GM12878 (cell line): ENCODE measurements around the gene MLXIPL. TPM values are rescaled to one million over a fixed set of nuclear protein-coding genes. Genes with fewer than 3 reads are reported as not detected.

Experiments used
- ATAC-seq: fragments of 200-7000 bp; cut with Tn5 transposase; 3 replicates; pipeline ENCODE4 v1.9.1; 2020; ENCODE audit warnings: mild to moderate bottlenecking, moderate library complexity
- BruUV-seq: library from RNA; stranded (reverse); fragments of 400-500 nt; replicated peaks from 2 replicates; lab custom pipeline; 2021; lab: Mats Ljungman, UMichigan
- CTCF ChIA-PET: fragments of 300-600 bp; sonication (Branson Sonifier 250); formaldehyde crosslinking; extraction: SDS; loops from one replicate; lab custom pipeline; 2021; ENCODE audit warnings: inconsistent platforms; lab: Yijun Ruan, JAX
- POLR2A ChIA-PET: fragments of 350-600 bp; formaldehyde crosslinking; extraction: SDS; loops from one replicate; lab custom pipeline; 2021; ENCODE audit warnings: inconsistent platforms; lab: Charles Lee
- RAD21 ChIA-PET: fragments of 300-600 bp; sonication (Branson Sonifier 250); formaldehyde crosslinking; loops from one replicate; lab custom pipeline; 2023; ENCODE audit warnings: antibody characterized with exemption; ENCODE audit not compliant: unreplicated experiment; lab: Charles Lee
- SMC1A ChIA-PET: fragments of 300-600 bp; sonication (Branson Sonifier 250); formaldehyde crosslinking; loops from one replicate; lab custom pipeline; 2023; ENCODE audit not compliant: unreplicated experiment, uncharacterized antibody; lab: Charles Lee
- DNase-seq: peaks from one replicate; pipeline ENCODE4 v3.0.0-alpha.2; 2011; ENCODE audit warnings: low read depth, low spot score
- FAIRE-seq: peaks from 3 replicates; lab custom pipeline; 2011; peaks lifted over from hg19 to GRCh38; lab: Jason Lieb, UNC
- H2AFZ ChIP-seq: 2 replicates; pipeline ENCODE4 v1.6.0; 2011; ENCODE audit warnings: low read depth, low read length, control low read depth; ENCODE audit not compliant: control insufficient read depth
- H3K27ac ChIP-seq: 2 replicates; pipeline ENCODE4 v1.5.1; 2011; ENCODE audit warnings: control low read depth; ENCODE audit not compliant: control insufficient read depth, insufficient read depth
- H3K27me3 ChIP-seq, 2 experiments: replicated peaks in 1 of 2; 2 replicates each; pipeline versions ENCODE4 v1.6.0 to v1.6.1; 2011; ENCODE audit warnings: low read length in 1 of 2; ENCODE audit not compliant: control insufficient read depth in 2 of 2, insufficient read depth in 2 of 2
- H3K36me3 ChIP-seq, 2 experiments: 2 replicates each; pipeline ENCODE4 v1.5.1; 2011; ENCODE audit warnings: low read length in 1 of 2; ENCODE audit not compliant: control insufficient read depth in 2 of 2, insufficient read depth in 2 of 2
- H3K4me1 ChIP-seq: 2 replicates; pipeline ENCODE4 v1.6.1; 2011; ENCODE audit warnings: mild to moderate bottlenecking, low read length, moderate library complexity, mixed read lengths; ENCODE audit not compliant: control insufficient read depth, insufficient read depth
- H3K4me2 ChIP-seq: 2 replicates; pipeline ENCODE4 v1.6.0; 2011; ENCODE audit warnings: control low read depth; ENCODE audit not compliant: control insufficient read depth, insufficient read depth
- H3K4me3 ChIP-seq: fragments of 200-600 bp; sonication (generic); 2 replicates; pipeline ENCODE4 v1.5.1; 2016
- H3K79me2 ChIP-seq: 2 replicates; pipeline ENCODE4 v1.6.0; 2011; ENCODE audit warnings: low read length; ENCODE audit not compliant: control insufficient read depth, insufficient read depth
- H3K9ac ChIP-seq: 2 replicates; pipeline ENCODE4 v1.8.0; 2011; ENCODE audit warnings: low read length, control low read depth, mixed read lengths; ENCODE audit not compliant: control insufficient read depth, insufficient read depth
- H3K9me3 ChIP-seq: replicated peaks from 3 replicates; pipeline ENCODE4 v1.5.1; 2011; ENCODE audit warnings: mild to moderate bottlenecking, low read length; ENCODE audit not compliant: control insufficient read depth, insufficient read depth
- H4K20me1 ChIP-seq: 2 replicates; pipeline ENCODE4 v1.6.0; 2011; ENCODE audit not compliant: control insufficient read depth, insufficient read depth
- ASH2L ChIP-seq: fragments of 300-600, 200-600 bp; sonication (generic); IDR thresholded peaks from 2 replicates; pipeline ENCODE4 v1.6.1; 2017; ENCODE audit warnings: low read depth, mild to moderate bottlenecking, borderline replicate concordance
- BACH1 ChIP-seq: fragments of 450-650 bp; IDR thresholded peaks from 2 replicates; pipeline ENCODE4 v1.6.1; 2017; ENCODE audit warnings: mild to moderate bottlenecking, borderline replicate concordance
- EP300 ChIP-seq, 2 experiments: fragments of 150-350 bp in 1 of 2; IDR thresholded peaks; 2 replicates each; pipeline ENCODE4 v1.6.1; 2011 to 2012; ENCODE audit warnings: low read depth in 2 of 2, low read length in 2 of 2, borderline replicate concordance in 1 of 2, improper control_type of control experiment in 1 of 2, inconsistent platforms in 1 of 2; ENCODE audit not compliant: control insufficient read depth in 1 of 2
- LARP7 ChIP-seq: fragments of 450-650 bp; IDR thresholded peaks from 2 replicates; pipeline ENCODE4 v1.6.1; 2017; ENCODE audit warnings: mild to moderate bottlenecking
- RB1 ChIP-seq: fragments of 450-650 bp; formaldehyde crosslinking; IDR thresholded peaks from 2 replicates; pipeline ENCODE4 v1.6.1; 2017; ENCODE audit warnings: mild to moderate bottlenecking, borderline replicate concordance
- SMC3 ChIP-seq: IDR thresholded peaks from 2 replicates; pipeline ENCODE4 v1.6.1; 2011; ENCODE audit warnings: low read length, improper control_type of control experiment, borderline replicate concordance
- ZZZ3 ChIP-seq: IDR thresholded peaks from 2 replicates; pipeline ENCODE4 v1.6.1; 2011; ENCODE audit warnings: low read depth; ENCODE audit not compliant: control insufficient read depth, insufficient read length
- WGBS: methylation state at CpG from one replicate; pipeline ENCODE4 v1.1.6; 2016; ENCODE audit warnings: low lambda C conversion rate; ENCODE audit not compliant: insufficient replicate concordance, insufficient coverage; ENCODE audit errors: missing lambda C conversion rate; 5-methylcytosine and 5-hydroxymethylcytosine counted together
- in situ Hi-C: fragments of 300-500 bp; cut with MboI; formaldehyde crosslinking; loops from 9 replicates; pipeline ENCODE4 v1.14.3; 2018; ENCODE audit warnings: mixed read lengths
- intact Hi-C: fragments of 100-400 bp; cut with micrococcal nuclease; formaldehyde crosslinking; loops from one replicate; pipeline ENCODE4 v1.14.2; 2022; ENCODE audit not compliant: unreplicated experiment
- polyA plus RNA-seq, 11 experiments: library from polyadenylated mRNA; depleted of rRNA in 4 of 11; unstranded in 6 of 11; stranded (reverse) in 5 of 11; fragments of >200 nt; fragmentation: Nextera tagmentation in 4 of 11; fragmentation: Illumina TruSeq in 1 of 11; extraction: Ambion mirVana in 4 of 11; extraction: Trizol in 1 of 11; gene quantifications; 1 replicate in 1 of 11; 2 replicates in 10 of 11; pipeline versions ENCODE4 v1.2.1 to v1.2.3, GENCODE V29; 2011 to 2016; ENCODE audit warnings: inconsistent platforms in 2 of 11, missing spikeins in 2 of 11, low read depth in 1 of 11
- total RNA-seq, 4 experiments: library from RNA; depleted of rRNA in 3 of 4; stranded (reverse); fragments of >200 nt in 3 of 4; fragmentation: Illumina TruSeq in 1 of 4; extraction: Trizol in 1 of 4; gene quantifications; 2 replicates each; pipeline versions ENCODE4 v1.2.1 to v1.2.3, GENCODE V29; 2013 to 2021
- TF ChIP-seq, protein P1 (sequence below): fragments of 450-650 bp; IDR thresholded peaks from 2 replicates; pipeline ENCODE4 v1.6.1; 2017; ENCODE audit warnings: antibody characterized with exemption, mild to moderate bottlenecking, moderate library complexity
- TF ChIP-seq, protein P2 (sequence below): IDR thresholded peaks from 2 replicates; pipeline ENCODE4 v1.6.1; 2012; ENCODE audit warnings: low read depth, low read length, improper control_type of control experiment
- TF ChIP-seq, protein P3 (sequence below): fragments of 450-650 bp; formaldehyde crosslinking; IDR thresholded peaks from 2 replicates; pipeline ENCODE4 v1.5.0; 2022; ENCODE audit warnings: mild to moderate bottlenecking, missing genetic modification characterization
- TF ChIP-seq, protein P4 (sequence below): fragments of 450-650 bp; IDR thresholded peaks from 2 replicates; pipeline ENCODE4 v1.6.1; 2017; ENCODE audit warnings: mild to moderate bottlenecking, moderate library complexity

The MLXIPL gene
- total and polyA plus RNA-seq, 10 of the 15 experiments (the other 5 are each of a cell fraction or from before 2014, with no cell fraction given): 0.21 TPM; not detected in 9

DNA sequence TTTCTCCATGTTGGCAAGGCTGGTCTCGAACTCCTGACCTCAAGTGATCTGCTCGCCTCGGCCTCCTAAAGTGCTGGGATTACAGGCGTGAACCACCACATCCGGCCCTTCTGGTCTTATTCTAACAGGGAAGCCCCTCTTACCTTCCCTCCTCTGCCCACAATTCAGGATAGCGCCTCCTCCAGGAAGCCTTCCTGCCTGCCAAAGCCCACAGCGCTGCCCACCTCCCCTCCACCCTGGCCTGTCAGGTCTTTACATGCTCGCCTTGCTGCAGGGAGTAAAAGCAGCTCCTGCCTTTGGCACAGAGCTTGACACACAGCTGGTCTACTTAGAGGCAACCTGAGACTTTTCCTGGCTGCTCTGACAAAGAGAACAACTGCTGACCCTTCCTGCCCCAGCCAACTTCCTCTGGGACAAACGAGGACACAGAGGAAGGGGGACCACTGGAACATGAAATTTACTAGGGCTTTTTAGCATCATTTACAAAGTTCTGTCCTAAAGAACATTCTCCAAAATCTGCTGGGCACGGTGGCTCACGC lies 13.2 kb downstream of the MLXIPL start:
- Histone ChIP-seq H3K36me3 (no peaks in the 10 kb centered on the region), H3K4me1 (no peaks in the 10 kb centered on the region), H3K9me3 (no peaks in the 10 kb centered on the region), H3K27ac (no peak overlapping the region), H2AFZ (no peak overlapping the region), H4K20me1 (no peaks in the 10 kb centered on the region), H3K4me3 (no peak overlapping the region), H3K9ac (no peak overlapping the region), H3K79me2 (no peaks in the 10 kb centered on the region), H3K27me3 (no peaks in the 10 kb centered on the region; a peak in 2 of 4 replicates), H3K4me2 (no peak overlapping the region)
- in situ Hi-C loops: no loop called here
- FAIRE-seq (no peak), ATAC-seq (no peak), DNase-seq (no peak)
- BruUV-seq: no TSS peak
- RAD21 ChIA-PET: no interaction called here
- CTCF ChIA-PET: interaction anchor here (1.2 to 1.8 kb wide), 2 partner anchors 115 to 124 kb away, joined by 3 to 4 read pairs; no protein-coding TSS in a partner anchor
- SMC1A ChIA-PET: interaction anchor here (0.6 kb wide), 1 partner anchor 254 kb away, joined by 3 read pairs; no protein-coding TSS in a partner anchor
- 29% methylated on average over 11 of the region's 11 CpGs for WGBS
- intact Hi-C loops: loop anchor here (5.0 kb wide), 1 partner anchor 56 kb away; the partner anchor contains the start of gene VPS37D
- POLR2A ChIA-PET: no interaction called here
- TF ChIP-seq ASH2L: no peak
- TF ChIP-seq, protein P1, sequence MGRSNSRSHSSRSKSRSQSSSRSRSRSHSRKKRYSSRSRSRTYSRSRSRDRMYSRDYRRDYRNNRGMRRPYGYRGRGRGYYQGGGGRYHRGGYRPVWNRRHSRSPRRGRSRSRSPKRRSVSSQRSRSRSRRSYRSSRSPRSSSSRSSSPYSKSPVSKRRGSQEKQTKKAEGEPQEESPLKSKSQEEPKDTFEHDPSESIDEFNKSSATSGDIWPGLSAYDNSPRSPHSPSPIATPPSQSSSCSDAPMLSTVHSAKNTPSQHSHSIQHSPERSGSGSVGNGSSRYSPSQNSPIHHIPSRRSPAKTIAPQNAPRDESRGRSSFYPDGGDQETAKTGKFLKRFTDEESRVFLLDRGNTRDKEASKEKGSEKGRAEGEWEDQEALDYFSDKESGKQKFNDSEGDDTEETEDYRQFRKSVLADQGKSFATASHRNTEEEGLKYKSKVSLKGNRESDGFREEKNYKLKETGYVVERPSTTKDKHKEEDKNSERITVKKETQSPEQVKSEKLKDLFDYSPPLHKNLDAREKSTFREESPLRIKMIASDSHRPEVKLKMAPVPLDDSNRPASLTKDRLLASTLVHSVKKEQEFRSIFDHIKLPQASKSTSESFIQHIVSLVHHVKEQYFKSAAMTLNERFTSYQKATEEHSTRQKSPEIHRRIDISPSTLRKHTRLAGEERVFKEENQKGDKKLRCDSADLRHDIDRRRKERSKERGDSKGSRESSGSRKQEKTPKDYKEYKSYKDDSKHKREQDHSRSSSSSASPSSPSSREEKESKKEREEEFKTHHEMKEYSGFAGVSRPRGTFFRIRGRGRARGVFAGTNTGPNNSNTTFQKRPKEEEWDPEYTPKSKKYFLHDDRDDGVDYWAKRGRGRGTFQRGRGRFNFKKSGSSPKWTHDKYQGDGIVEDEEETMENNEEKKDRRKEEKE: no peak
- TF ChIP-seq, protein P2, sequence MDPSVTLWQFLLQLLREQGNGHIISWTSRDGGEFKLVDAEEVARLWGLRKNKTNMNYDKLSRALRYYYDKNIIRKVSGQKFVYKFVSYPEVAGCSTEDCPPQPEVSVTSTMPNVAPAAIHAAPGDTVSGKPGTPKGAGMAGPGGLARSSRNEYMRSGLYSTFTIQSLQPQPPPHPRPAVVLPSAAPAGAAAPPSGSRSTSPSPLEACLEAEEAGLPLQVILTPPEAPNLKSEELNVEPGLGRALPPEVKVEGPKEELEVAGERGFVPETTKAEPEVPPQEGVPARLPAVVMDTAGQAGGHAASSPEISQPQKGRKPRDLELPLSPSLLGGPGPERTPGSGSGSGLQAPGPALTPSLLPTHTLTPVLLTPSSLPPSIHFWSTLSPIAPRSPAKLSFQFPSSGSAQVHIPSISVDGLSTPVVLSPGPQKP: no peak
- TF ChIP-seq, protein P3, sequence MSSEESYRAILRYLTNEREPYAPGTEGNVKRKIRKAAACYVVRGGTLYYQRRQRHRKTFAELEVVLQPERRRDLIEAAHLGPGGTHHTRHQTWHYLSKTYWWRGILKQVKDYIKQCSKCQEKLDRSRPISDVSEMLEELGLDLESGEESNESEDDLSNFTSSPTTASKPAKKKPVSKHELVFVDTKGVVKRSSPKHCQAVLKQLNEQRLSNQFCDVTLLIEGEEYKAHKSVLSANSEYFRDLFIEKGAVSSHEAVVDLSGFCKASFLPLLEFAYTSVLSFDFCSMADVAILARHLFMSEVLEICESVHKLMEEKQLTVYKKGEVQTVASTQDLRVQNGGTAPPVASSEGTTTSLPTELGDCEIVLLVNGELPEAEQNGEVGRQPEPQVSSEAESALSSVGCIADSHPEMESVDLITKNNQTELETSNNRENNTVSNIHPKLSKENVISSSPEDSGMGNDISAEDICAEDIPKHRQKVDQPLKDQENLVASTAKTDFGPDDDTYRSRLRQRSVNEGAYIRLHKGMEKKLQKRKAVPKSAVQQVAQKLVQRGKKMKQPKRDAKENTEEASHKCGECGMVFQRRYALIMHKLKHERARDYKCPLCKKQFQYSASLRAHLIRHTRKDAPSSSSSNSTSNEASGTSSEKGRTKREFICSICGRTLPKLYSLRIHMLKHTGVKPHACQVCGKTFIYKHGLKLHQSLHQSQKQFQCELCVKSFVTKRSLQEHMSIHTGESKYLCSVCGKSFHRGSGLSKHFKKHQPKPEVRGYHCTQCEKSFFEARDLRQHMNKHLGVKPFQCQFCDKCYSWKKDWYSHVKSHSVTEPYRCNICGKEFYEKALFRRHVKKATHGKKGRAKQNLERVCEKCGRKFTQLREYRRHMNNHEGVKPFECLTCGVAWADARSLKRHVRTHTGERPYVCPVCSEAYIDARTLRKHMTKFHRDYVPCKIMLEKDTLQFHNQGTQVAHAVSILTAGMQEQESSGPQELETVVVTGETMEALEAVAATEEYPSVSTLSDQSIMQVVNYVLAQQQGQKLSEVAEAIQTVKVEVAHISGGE (CRISPR knock-in tag): no peak
- no peak for TF ChIP-seq SMC3
- TF ChIP-seq BACH1: no peak
- no peak for TF ChIP-seq ZZZ3
- no peak for TF ChIP-seq RB1
- TF ChIP-seq, protein P4, sequence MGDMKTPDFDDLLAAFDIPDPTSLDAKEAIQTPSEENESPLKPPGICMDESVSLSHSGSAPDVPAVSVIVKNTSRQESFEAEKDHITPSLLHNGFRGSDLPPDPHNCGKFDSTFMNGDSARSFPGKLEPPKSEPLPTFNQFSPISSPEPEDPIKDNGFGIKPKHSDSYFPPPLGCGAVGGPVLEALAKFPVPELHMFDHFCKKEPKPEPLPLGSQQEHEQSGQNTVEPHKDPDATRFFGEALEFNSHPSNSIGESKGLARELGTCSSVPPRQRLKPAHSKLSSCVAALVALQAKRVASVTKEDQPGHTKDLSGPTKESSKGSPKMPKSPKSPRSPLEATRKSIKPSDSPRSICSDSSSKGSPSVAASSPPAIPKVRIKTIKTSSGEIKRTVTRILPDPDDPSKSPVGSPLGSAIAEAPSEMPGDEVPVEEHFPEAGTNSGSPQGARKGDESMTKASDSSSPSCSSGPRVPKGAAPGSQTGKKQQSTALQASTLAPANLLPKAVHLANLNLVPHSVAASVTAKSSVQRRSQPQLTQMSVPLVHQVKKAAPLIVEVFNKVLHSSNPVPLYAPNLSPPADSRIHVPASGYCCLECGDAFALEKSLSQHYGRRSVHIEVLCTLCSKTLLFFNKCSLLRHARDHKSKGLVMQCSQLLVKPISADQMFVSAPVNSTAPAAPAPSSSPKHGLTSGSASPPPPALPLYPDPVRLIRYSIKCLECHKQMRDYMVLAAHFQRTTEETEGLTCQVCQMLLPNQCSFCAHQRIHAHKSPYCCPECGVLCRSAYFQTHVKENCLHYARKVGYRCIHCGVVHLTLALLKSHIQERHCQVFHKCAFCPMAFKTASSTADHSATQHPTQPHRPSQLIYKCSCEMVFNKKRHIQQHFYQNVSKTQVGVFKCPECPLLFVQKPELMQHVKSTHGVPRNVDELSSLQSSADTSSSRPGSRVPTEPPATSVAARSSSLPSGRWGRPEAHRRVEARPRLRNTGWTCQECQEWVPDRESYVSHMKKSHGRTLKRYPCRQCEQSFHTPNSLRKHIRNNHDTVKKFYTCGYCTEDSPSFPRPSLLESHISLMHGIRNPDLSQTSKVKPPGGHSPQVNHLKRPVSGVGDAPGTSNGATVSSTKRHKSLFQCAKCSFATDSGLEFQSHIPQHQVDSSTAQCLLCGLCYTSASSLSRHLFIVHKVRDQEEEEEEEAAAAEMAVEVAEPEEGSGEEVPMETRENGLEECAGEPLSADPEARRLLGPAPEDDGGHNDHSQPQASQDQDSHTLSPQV: no peak
- no peak for TF ChIP-seq EP300 (IDR thresholded peaks at IDR 0.05; ENCODE audit: borderline replicate concordance in 1 of 2, control insufficient read depth in 1 of 2, low read depth in 2 of 2, low read length in 2 of 2)
- TF ChIP-seq LARP7: no peak
